SK-N-MC (cell line): ENCODE results near the gene YBEY.

ENCODE experiments used
- EZH2 ChIP-seq: fragments of 200-600 bp; sonication (generic); IDR thresholded peaks from one replicate; pipeline ENCODE4 v1.6.1; 2017; ENCODE audit warnings: antibody characterized with exemption
- FOXP2 ChIP-seq: optimal IDR thresholded peaks from 2 replicates; pipeline ENCODE3; 2011; ENCODE audit warnings: mild to moderate bottlenecking, moderate library complexity; ENCODE audit not compliant: insufficient read depth; ENCODE audit errors: extremely low read length, control extremely low read depth
- POLR2AphosphoS5 ChIP-seq: IDR thresholded peaks from 2 replicates; pipeline ENCODE4 v1.6.1; 2012; ENCODE audit warnings: mild to moderate bottlenecking, low read depth, low read length, borderline replicate concordance

GRCh38 chr21:46319186-46319585 is 33.0 kb downstream of the YBEY start:
- TF ChIP-seq POLR2AphosphoS5 (no peak), EZH2 (no peak), FOXP2 (no peak)
